Measurements from ENCODE around the gene HDAC4. TPM values are rescaled to one million over a fixed set of nuclear protein-coding genes. Genes with fewer than 3 reads are reported as not detected.

HDAC4 gene
- total RNA-seq, 1 donor from 2014 or later: 11.8 TPM

GRCh38 chr2:239142806-239143205 is 258.0 kb downstream of the HDAC4 start:
- no peak for TF ChIP-seq EZH2 (IDR thresholded peaks at IDR 0.05; ENCODE audit: insufficient read depth, low read length)
- TF ChIP-seq, protein P1, sequence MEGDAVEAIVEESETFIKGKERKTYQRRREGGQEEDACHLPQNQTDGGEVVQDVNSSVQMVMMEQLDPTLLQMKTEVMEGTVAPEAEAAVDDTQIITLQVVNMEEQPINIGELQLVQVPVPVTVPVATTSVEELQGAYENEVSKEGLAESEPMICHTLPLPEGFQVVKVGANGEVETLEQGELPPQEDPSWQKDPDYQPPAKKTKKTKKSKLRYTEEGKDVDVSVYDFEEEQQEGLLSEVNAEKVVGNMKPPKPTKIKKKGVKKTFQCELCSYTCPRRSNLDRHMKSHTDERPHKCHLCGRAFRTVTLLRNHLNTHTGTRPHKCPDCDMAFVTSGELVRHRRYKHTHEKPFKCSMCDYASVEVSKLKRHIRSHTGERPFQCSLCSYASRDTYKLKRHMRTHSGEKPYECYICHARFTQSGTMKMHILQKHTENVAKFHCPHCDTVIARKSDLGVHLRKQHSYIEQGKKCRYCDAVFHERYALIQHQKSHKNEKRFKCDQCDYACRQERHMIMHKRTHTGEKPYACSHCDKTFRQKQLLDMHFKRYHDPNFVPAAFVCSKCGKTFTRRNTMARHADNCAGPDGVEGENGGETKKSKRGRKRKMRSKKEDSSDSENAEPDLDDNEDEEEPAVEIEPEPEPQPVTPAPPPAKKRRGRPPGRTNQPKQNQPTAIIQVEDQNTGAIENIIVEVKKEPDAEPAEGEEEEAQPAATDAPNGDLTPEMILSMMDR (IDR thresholded peaks at IDR 0.05; ENCODE audit: insufficient read depth, low read depth, low read length): no peak
- H3K9ac ChIP-seq (ENCODE audit: low read length): no peak overlapping the region
- DNase-seq (ENCODE audit: low read depth) (no peak), FAIRE-seq (no peak)
- no peaks in the 10 kb centered on the region for H3K79me2 ChIP-seq (ENCODE audit: insufficient read depth, low read length)
- Mint-ChIP-seq H3K36me3 (ENCODE audit: low read depth, unreplicated experiment) (peaks cover 8% of the 10 kb centered on the region), H3K9me3 (ENCODE audit: unreplicated experiment) (no peaks in the 10 kb centered on the region), H3K27me3 (ENCODE audit: low read depth, unreplicated experiment) (peaks cover 4% of the 10 kb centered on the region), H3K27ac (ENCODE audit: unreplicated experiment) (no peak overlapping the region), H3K4me1 (ENCODE audit: low read depth, unreplicated experiment) (no peaks in the 10 kb centered on the region), H3K4me3 (ENCODE audit: unreplicated experiment) (no peak overlapping the region)
- H3K4me1 ChIP-seq (ENCODE audit: insufficient read depth, low read length): peaks cover 6% of the 10 kb centered on the region
- no peaks in the 10 kb centered on the region for H3K36me3 ChIP-seq (ENCODE audit: insufficient read depth, low read length)
- H3K9me3 ChIP-seq (ENCODE audit: insufficient read depth, low read depth, low read length): no peaks in the 10 kb centered on the region
- no peak overlapping the region for H3K4me3 ChIP-seq (ENCODE audit: insufficient read depth, low read depth, low read length)
- no peak overlapping the region for H3K27ac ChIP-seq (ENCODE audit: low read depth, low read length)
- H3K4me2 ChIP-seq (ENCODE audit: low read length): no peak overlapping the region
- no peaks in the 10 kb centered on the region for H3K27me3 ChIP-seq (ENCODE audit: insufficient read depth, low read length)
- H4K20me1 ChIP-seq (ENCODE audit: insufficient read depth, low read length): no peaks in the 10 kb centered on the region
- no peak overlapping the region for H2AFZ ChIP-seq (ENCODE audit: low read depth, low read length)

DNA sequence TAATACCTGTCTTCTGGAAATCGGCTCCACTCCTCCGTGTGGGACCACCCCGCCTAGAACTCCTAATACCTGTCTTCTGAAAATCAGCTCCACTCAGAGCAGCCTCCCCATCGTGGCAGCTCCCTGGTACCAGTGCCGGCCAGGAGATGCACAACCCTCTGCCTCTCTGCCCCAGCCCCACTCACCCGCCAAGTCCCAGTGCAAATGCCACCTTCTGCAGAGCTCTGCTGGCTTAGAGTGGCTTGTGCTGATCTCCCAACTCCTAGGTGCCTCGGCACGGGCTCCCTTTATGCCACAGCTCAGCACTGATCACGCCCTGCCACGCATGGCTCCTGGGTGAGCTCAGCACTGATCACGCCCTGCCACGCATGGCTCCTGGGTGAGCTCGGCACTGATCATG is 258.5 kb downstream of the HDAC4 start:
- H3K4me1 ChIP-seq (ENCODE audit: insufficient read depth, low read length): peaks cover 6% of the 10 kb centered on the region
- no peaks in the 10 kb centered on the region for H3K4me1 Mint-ChIP-seq (ENCODE audit: low read depth, unreplicated experiment)
- no peak overlapping the region for H3K4me3 ChIP-seq (ENCODE audit: insufficient read depth, low read depth, low read length)
- no peaks in the 10 kb centered on the region for H3K27me3 ChIP-seq (ENCODE audit: insufficient read depth, low read length)
- no peak for FAIRE-seq
- no peak overlapping the region for H2AFZ ChIP-seq (ENCODE audit: low read depth, low read length)
- no peaks in the 10 kb centered on the region for H3K9me3 Mint-ChIP-seq (ENCODE audit: unreplicated experiment)
- H3K36me3 ChIP-seq (ENCODE audit: insufficient read depth, low read length): no peaks in the 10 kb centered on the region
- H3K9ac ChIP-seq (ENCODE audit: low read length): no peak overlapping the region
- H3K27me3 Mint-ChIP-seq (ENCODE audit: low read depth, unreplicated experiment): peaks cover 4% of the 10 kb centered on the region
- H3K79me2 ChIP-seq (ENCODE audit: insufficient read depth, low read length): no peaks in the 10 kb centered on the region
- H4K20me1 ChIP-seq (ENCODE audit: insufficient read depth, low read length): no peaks in the 10 kb centered on the region
- no peak overlapping the region for H3K27ac ChIP-seq (ENCODE audit: low read depth, low read length)
- no peak overlapping the region for H3K27ac Mint-ChIP-seq (ENCODE audit: unreplicated experiment)
- no peak for TF ChIP-seq EZH2 (IDR thresholded peaks at IDR 0.05; ENCODE audit: insufficient read depth, low read length)
- TF ChIP-seq, protein P1 (IDR thresholded peaks at IDR 0.05; ENCODE audit: insufficient read depth, low read depth, low read length): no peak
- no peak for DNase-seq (ENCODE audit: low read depth)
- H3K4me2 ChIP-seq (ENCODE audit: low read length): no peak overlapping the region
- H3K4me3 Mint-ChIP-seq (ENCODE audit: unreplicated experiment): no peak overlapping the region
- H3K9me3 ChIP-seq (ENCODE audit: insufficient read depth, low read depth, low read length): no peaks in the 10 kb centered on the region
- peaks cover 8% of the 10 kb centered on the region for H3K36me3 Mint-ChIP-seq (ENCODE audit: low read depth, unreplicated experiment)

GRCh38 chr2:239141021-239141760 is 259.6 kb downstream of the HDAC4 start:
- Mint-ChIP-seq H3K9me3 (ENCODE audit: unreplicated experiment) (no peaks in the 10 kb centered on the region), H3K27me3 (ENCODE audit: low read depth, unreplicated experiment) (peaks cover 4% of the 10 kb centered on the region), H3K4me1 (ENCODE audit: low read depth, unreplicated experiment) (no peaks in the 10 kb centered on the region), H3K4me3 (ENCODE audit: unreplicated experiment) (no peak overlapping the region), H3K36me3 (ENCODE audit: low read depth, unreplicated experiment) (peaks cover 11% of the 10 kb centered on the region), H3K27ac (ENCODE audit: unreplicated experiment) (no peak overlapping the region)
- Histone ChIP-seq H3K4me1 (ENCODE audit: insufficient read depth, low read length) (peaks cover 6% of the 10 kb centered on the region), H3K9ac (ENCODE audit: low read length) (no peak overlapping the region), H3K27ac (ENCODE audit: low read depth, low read length) (no peak overlapping the region), H4K20me1 (ENCODE audit: insufficient read depth, low read length) (no peaks in the 10 kb centered on the region), H3K4me3 (ENCODE audit: insufficient read depth, low read depth, low read length) (no peak overlapping the region), H3K79me2 (ENCODE audit: insufficient read depth, low read length) (no peaks in the 10 kb centered on the region), H3K27me3 (ENCODE audit: insufficient read depth, low read length) (no peaks in the 10 kb centered on the region), H2AFZ (ENCODE audit: low read depth, low read length) (no peak overlapping the region), H3K4me2 (ENCODE audit: low read length) (no peak overlapping the region), H3K9me3 (ENCODE audit: insufficient read depth, low read depth, low read length) (no peaks in the 10 kb centered on the region), H3K36me3 (ENCODE audit: insufficient read depth, low read length) (no peaks in the 10 kb centered on the region)
- FAIRE-seq (no peak), DNase-seq (ENCODE audit: low read depth) (no peak)
- TF ChIP-seq, protein P1 (IDR thresholded peaks at IDR 0.05; ENCODE audit: insufficient read depth, low read depth, low read length): no peak
- TF ChIP-seq EZH2 (IDR thresholded peaks at IDR 0.05; ENCODE audit: insufficient read depth, low read length): no peak
